Posterior cingulate gyrus (tissue), 11 donors: ENCODE measurements around the gene SCYL1.

ENCODE experiments used
- DNase-seq, 10 donors: peaks; one replicate each; pipeline versions ENCODE4 v3.0.0 to v3.0.0-alpha.2; 2020 to 2021; ENCODE audit warnings: mixed read lengths in 3 of 10
- intact Hi-C: fragments of 100-400 bp; cut with DNase I; formaldehyde crosslinking; loops from one replicate; pipeline ENCODE4 v1.15.1; 2023

Gene SCYL1

DNA sequence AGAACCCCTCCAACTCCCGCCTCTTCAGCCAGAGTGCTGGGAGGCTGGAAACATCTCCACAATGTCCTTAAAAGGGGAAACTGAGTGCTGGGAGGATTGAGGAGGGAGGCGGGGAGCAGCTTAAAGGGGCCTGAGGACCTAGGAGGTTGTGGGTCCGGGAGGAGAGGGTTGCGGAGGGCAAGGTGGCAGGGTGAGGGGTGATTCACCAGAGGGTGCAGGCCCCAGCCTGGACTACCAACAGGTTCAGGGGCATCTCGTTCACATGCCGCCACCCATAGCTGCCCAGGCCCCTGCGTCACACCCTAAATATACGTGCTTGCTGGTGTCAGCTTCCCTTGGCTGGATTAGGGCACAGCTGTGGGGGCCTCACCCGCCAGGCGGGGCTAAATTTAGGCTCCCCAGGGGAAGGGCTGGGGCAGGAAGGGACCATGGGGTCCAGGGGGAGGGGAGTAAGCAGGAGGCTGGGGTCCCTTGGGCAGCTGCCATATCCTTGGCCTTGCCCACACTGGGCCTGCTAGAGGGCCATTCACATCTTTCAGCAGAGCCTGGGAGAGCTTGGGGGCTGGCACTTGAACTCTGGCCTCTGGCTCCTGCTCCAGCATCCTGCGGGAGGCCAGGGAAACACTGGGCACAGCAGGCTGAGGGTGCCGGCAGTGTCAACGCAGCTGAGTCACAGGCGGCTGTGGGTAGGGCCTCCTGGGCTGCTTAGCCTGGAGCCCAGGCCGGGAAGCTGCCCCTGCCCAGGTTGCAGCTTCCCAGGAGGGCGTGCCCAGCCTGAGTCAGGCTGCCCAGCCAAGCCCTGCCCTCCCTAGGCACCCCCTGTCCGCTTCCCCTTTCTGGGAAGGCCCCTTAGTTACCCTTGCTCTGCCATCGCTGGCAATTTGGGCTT, 52.2 kb downstream of the SCYL1 start:
- DNase-seq, result peak in 2 of 10 donors; percentile 20 to 88
- intact Hi-C loops, result no loop called here

DNA sequence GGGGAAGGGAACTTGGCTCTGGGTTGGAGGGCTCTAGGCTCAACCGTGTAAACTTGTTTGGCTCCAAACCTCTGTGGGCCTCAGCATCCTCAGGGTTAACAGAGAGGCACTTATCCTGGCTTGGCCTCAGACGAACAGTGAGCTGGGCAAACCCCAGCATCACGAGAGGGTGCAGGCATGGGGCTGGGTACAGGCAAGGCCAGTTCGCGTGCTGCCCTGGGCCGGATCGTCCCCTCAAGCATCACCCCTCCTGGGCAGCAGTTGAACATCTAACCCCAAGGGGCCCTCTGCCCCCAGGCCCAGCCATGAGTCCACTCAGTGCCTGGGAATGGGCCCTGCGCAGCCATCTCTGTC, 52.9 kb downstream of the SCYL1 start:
- intact Hi-C loops, result no loop called here
- DNase-seq, result no peak

DNA sequence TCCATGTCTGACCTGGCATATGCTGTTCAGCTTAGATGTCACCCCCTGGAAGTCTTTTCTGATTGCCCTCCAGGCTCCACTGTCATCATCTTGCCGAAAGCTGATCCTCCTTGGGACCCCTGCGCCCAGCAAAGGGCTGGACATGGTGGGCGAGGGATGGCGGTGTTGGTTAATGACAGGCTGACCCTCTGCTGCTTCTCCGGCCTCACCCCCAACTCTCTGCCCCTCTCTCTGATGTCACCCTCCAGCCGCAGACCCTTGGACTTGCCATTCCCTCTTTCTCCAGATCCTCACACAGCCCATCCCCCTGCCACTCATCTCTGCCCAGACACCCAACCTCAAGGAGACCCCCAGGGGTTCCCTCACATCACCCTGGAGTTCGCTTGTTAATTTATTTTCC, 53.3 kb downstream of the SCYL1 start:
- DNase-seq, result peak in 1 of 10 donors; percentile 73
- intact Hi-C loops, result no loop called here

DNA sequence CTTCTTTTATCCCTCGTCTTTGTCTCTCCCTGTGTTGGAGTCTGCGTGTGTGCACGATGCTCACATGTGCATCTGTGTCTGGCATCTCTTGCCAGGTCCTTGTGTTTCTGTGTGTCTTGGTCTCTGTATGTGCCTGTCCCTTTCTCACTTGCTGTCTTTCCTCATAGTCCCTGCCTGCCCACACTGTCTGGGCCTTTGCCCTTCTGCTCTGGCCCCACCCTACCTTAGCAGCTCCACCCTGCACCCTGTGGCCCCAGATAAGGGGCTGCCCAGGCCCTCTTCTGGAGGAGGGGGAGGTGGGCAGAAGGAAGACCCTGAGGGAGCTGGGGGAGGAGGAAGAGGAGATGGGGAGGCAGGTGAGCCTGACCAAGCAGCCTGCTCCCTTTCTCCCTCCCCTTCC, 53.8 kb downstream of the SCYL1 start:
- intact Hi-C loops, result no loop called here
- DNase-seq, result peak in 1 of 10 donors; percentile 63

DNA sequence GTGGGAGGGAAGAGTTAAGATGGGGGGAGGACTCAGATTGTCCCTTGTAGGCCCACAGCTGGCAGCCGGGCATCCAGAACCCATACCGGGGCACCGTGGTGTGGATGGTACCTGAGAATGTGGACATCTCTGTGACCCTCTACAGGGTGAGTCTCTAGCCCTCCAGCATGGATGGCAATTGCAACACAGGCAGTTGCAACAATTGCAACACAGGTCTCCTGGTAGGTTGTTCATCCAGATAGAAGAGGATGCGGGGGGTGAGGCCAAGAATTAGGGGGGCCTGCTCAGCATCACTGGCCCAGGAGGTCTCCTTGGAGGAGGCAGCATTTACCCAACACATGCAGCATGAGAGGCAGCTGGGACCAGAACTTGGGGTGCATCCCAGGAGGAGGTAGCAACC, 54.4 kb downstream of the SCYL1 start:
- no peak for DNase-seq
- intact Hi-C loops, result no loop called here

DNA sequence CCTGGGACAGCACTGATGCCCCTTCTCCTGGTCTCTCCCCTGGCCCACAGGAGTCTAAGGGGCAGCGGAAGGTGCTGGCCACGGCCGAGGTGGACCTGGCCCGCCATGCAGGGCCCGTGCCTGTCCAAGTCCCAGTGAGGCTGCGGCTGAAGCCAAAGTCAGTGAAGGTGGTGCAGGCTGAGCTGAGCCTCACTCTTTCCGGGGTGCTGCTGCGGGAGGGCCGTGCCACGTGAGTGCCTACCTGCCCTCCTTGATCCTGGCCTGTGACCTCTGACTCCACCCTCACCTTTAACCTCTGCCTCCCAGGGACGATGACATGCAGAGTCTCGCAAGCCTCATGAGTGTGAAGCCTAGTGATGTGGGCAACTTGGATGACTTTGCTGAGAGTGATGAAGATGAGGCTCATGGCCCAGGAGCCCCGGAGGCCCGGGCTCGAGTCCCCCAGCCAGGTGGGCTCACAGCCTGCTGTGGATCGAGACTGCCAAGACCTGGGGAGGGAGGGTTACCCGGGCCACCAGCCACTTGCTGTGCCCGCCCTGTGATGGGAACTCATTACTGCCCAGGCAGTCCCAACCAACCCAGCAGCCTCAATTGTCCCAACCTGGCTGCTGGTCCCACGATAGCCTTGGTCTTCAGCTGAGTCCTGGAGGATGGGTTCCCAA, 55.3 kb downstream of the SCYL1 start:
- intact Hi-C loops, result no loop called here

DNA sequence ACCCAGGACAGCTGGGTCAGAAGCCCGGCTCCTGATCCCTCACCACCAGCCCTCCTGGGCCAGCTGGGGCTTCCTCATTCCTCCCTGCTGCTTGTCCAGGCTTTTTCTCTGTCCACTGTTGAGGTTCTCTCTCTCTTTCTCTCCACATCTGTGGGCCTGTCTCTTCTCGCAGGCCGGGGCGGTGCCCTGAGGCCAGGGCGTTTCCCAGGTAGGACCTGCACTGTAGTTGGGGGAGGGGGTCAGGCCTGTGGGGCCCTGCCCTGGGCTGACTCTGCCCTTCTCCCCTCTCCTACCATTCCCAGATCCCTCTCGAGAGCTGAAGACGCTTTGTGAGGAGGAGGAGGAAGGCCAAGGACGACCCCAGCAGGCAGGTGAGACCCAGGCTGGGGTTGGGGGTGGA, 55.9 kb downstream of the SCYL1 start:
- intact Hi-C loops, result no loop called here
- no peak for DNase-seq

More for the DNA sequence above, 55.3 kb downstream of the SCYL1 start:
- no peak for DNase-seq

DNA sequence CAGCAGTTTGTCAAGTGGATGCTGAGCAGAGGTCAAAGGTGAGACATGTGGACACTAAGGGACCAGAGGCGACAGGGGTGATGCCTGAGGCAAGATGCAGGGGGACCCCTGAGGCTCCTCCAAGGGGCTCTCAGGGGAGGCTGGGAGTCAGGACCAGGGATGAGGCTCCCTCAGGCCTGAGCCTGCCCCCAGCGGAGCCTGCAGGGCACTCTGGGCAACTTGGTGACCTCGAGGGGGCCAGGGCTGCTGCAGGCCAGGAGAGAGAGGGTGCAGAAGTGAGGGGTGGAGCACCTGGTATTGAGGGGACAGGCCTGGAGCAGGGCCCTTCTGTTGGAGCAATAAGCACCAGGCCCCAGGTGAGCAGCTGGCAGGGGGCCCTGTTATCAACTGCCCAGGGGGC, 57.0 kb downstream of the SCYL1 start:
- DNase-seq, result no peak
- intact Hi-C loops, result no loop called here

DNA sequence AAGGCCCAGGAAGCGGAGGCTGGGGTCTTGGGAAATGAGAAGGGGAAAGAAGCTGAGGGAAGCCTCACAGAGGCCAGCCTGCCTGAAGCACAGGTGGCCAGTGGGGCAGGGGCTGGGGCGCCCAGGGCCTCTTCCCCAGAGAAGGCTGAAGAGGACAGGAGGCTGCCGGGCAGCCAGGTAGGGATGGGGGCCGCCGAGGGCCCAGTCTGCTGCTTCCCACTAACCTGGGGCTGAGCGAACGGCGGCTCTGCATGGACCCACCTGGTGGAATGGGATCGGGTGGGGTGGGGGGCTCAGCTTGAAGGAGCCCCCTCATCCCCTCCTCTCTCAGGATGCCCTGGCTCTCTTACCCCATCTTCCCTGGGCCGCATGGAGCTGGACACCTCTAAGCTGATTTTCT, 58.7 kb downstream of the SCYL1 start:
- DNase-seq, result no peak
- intact Hi-C loops, result no loop called here

DNA sequence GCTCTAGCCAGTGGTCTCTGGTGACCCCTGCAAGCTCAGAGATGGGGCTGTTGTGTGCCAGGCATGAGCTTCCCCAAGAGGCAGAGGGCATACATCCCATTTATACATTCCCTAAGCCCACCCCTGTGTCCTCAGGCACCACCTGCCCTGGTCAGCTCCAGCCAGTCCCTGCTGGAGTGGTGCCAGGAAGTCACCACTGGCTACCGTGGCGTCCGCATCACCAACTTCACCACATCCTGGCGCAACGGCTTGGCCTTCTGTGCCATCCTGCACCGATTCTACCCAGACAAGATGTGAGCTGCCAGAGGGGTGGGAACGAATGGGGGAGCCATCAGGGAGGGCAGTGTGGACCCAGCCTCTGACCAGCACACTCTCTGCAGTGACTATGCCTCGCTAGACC, 59.2 kb downstream of the SCYL1 start:
- intact Hi-C loops, result no loop called here
- no peak for DNase-seq

DNA sequence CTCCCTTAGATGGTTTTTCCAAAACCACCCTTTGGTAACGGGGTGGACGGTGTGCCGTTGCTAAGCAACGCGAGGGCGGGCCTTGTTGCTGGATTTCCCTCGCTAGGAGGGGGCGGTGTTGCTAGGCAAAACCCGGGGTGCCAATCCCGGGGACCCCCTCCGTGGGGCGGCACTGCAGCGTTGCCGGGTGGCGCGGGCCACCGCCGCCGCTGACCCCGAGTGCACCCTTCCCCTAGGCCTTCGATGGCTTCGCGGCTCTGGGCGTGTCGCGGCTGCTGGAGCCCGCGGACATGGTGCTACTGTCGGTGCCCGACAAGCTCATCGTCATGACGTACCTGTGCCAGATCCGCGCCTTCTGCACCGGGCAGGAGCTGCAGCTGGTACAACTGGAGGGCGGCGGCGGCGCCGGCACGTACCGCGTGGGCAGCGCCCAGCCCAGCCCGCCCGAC, 59.9 kb downstream of the SCYL1 start:
- peak in 7 of 10 donors; percentile 27 to 95 (median 75) for DNase-seq
- intact Hi-C loops, result no loop called here

DNA sequence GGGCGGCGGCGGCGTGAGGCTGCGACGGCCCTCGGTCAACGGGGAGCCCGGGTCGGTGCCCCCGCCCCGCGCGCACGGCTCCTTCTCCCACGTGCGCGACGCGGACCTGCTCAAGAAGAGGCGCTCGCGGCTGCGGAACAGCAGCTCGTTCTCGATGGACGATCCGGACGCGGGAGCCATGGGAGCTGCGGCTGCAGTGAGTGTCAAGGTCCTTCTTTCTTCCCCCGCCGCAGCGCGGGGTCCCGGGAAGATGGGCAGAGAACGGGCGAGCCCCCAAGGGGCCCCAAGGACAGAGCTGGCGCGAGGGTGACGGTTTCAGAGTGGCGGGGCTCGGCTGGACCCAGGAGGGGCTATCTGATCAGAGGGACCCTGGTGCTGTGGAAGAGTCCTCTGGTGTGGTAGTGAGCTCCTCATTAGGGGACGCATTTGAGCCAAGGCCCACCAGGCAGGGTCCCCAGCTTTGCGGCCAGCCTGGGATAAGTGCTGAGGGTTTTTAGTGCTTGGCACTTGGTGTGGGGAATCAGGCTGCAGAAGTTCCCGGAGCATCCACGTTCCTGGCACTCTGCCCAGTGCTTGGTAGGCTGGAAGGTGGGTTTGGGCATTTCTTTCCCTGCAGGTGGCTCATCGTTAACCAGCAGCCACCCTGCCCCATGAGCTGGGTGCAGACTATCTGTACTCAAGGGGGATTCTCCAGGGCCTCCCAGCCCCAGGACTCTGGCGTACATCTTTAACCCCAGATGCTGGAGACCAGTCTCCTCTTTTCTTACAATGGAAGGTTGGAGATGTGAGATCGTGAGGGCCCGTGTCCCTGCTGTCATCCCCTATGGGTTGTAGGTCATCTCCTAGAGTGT, 60.7 kb downstream of the SCYL1 start:
- DNase-seq, result no peak
- intact Hi-C loops, result no loop called here

DNA sequence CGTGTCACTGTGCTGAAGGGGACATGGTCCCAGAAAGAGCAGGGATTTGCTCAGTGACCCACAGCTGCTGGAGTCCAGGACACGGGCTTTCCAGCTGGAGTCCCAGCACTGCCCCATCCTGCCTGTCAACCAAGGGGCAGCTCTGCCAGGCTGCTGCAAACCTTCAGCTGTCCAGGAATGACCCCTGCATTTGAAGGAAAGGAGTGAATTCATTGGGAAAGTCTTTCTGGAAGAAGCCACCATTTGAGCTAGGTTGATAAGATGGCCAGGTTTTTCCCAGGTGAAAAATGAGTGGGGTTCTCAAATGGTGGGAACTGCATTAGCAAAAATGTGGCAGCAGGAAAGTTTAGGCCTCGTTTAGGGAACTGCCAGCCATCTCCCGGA, 61.4 kb downstream of the SCYL1 start:
- intact Hi-C loops, result no loop called here
- no peak for DNase-seq

DNA sequence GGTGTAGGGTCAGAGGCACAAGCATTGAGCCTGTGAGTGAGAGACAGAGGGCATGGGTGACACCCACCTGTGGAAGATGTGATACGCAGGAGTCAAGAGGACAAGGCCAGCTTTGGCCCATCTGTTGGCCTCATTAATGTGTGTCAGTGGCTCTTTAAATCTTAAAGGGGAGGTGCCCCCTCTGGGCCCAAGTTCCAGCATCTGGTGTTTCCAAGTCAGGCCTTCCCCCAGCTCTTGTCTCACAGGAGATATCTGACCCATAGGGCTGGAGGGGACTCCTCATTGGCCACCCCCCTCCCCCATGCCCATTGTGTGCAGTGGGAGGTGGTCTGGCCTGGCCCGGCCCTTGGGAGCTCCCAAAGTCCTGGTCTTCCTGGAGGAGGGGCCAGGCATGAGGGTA, 61.8 kb downstream of the SCYL1 start:
- DNase-seq, result no peak
- intact Hi-C loops, result no loop called here
